Urinary bladder (tissue), 4 donors: ENCODE data around the gene GLP2R. TPM values are rescaled to one million over a fixed set of nuclear protein-coding genes. Genes with fewer than 3 reads are reported as not detected.
"Not testable (repeated sequence)": the region's sequence is repeated elsewhere in the genome, so short reads cannot be mapped to it uniquely, and the experiment has no call there.

Experiments used
- DNase-seq: peaks from one replicate; pipeline ENCODE4 v3.0.0-alpha.2; 2015; ENCODE audit errors: extremely low spot score
- H3K27ac ChIP-seq: one replicate; pipeline ENCODE4 v1.5.1; 2013; ENCODE audit warnings: low read depth, mild to moderate bottlenecking, moderate library complexity
- H3K36me3 ChIP-seq: one replicate; pipeline ENCODE4 v1.6.1; 2013; ENCODE audit warnings: mild to moderate bottlenecking, moderate library complexity; ENCODE audit not compliant: insufficient read depth
- H3K4me1 ChIP-seq: one replicate; pipeline ENCODE4 v1.6.1; 2013; ENCODE audit warnings: mild to moderate bottlenecking, moderate library complexity; ENCODE audit not compliant: insufficient read depth
- H3K4me3 ChIP-seq: one replicate; pipeline ENCODE4 v1.5.1; 2013; ENCODE audit warnings: low read depth, low read length
- WGBS: extraction: QIAGEN DNeasy Blood & Tissue Kit; methylation state at CpG from one replicate; pipeline ENCODE4 v1.1.7; 2013; 5-methylcytosine and 5-hydroxymethylcytosine counted together
- polyA plus RNA-seq: library from polyadenylated mRNA; stranded (reverse); fragments of 200-250 nt; gene quantifications from one replicate; pipeline ENCODE4 v1.2.3, GENCODE V29; 2013
- total RNA-seq: library from RNA; depleted of rRNA; stranded (reverse); fragments of >200 nt; gene quantifications from one replicate; pipeline ENCODE4 v1.2.3, GENCODE V29; 2014
- donor health status: healthy with polysubstance abuse.
- donor health status: healthy.

The GLP2R gene
- total and polyA plus RNA-seq, 2 donors: 5.5 to 10.9 TPM

GRCh38 chr17:9917131-9917530 is 91.4 kb downstream of the GLP2R start:
- 82% methylated on average over 13 of the region's 13 CpGs for WGBS
- no peak overlapping the region for H3K27ac ChIP-seq
- H3K36me3 ChIP-seq: no peaks in the 10 kb centered on the region
- DNase-seq: no peak
- no peak overlapping the region for H3K4me3 ChIP-seq
- H3K4me1 ChIP-seq: no peaks in the 10 kb centered on the region

GRCh38 chr17:9917801-9918200 is 92.1 kb downstream of the GLP2R start:
- WGBS: 87% methylated on average over 19 of the region's 19 CpGs
- no peak overlapping the region for H3K27ac ChIP-seq
- no peaks in the 10 kb centered on the region for H3K36me3 ChIP-seq
- no peak overlapping the region for H3K4me3 ChIP-seq
- no peak for DNase-seq
- no peaks in the 10 kb centered on the region for H3K4me1 ChIP-seq

- H3K27ac ChIP-seq: no peak overlapping the region
- 84% methylated on average over 8 of the region's 8 CpGs for WGBS
- no peak overlapping the region for H3K4me3 ChIP-seq
- no peaks in the 10 kb centered on the region for H3K36me3 ChIP-seq
- no peak for DNase-seq
- H3K4me1 ChIP-seq: no peaks in the 10 kb centered on the region
Observed at GRCh38 chr17:9918352-9918751, 92.6 kb downstream of the GLP2R start.

GRCh38 chr17:9918804-9919352 is 93.2 kb downstream of the GLP2R start:
- Histone ChIP-seq H3K36me3 (no peaks in the 10 kb centered on the region), H3K27ac (no peak overlapping the region), H3K4me3 (no peak overlapping the region), H3K4me1 (no peaks in the 10 kb centered on the region)
- DNase-seq: no peak
- WGBS: 89% methylated on average over 5 of the region's 5 CpGs

GRCh38 chr17:9921216-9921615 is 95.5 kb downstream of the GLP2R start:
- WGBS: 91% methylated on average over 13 of the region's 13 CpGs
- not testable (repeated sequence) for H3K27ac ChIP-seq, H3K4me3 ChIP-seq, H3K4me1 ChIP-seq, H3K36me3 ChIP-seq, DNase-seq

GRCh38 chr17:9922012-9922848 is 96.5 kb downstream of the GLP2R start:
- no peak for DNase-seq
- H3K4me3 ChIP-seq: no peak overlapping the region
- H3K36me3 ChIP-seq: no peaks in the 10 kb centered on the region
- no peaks in the 10 kb centered on the region for H3K4me1 ChIP-seq
- WGBS: 94% methylated on average over 14 of the region's 14 CpGs
- no peak overlapping the region for H3K27ac ChIP-seq

GRCh38 chr17:9924735-9925191 is 99.0 kb downstream of the GLP2R start:
- Histone ChIP-seq H3K36me3 (no peaks in the 10 kb centered on the region), H3K4me1 (no peaks in the 10 kb centered on the region), H3K27ac (no peak overlapping the region), H3K4me3 (no peak overlapping the region)
- DNase-seq: peak; percentile 76
- 20% methylated on average over 6 of the region's 6 CpGs for WGBS

GRCh38 chr17:9925457-9925856 is 99.7 kb downstream of the GLP2R start:
- no peaks in the 10 kb centered on the region for H3K4me1 ChIP-seq
- no peak overlapping the region for H3K4me3 ChIP-seq
- WGBS: 95% methylated on average over 11 of the region's 11 CpGs
- no peaks in the 10 kb centered on the region for H3K36me3 ChIP-seq
- H3K27ac ChIP-seq: no peak overlapping the region
- no peak for DNase-seq

- no peak for DNase-seq
- no peak overlapping the region for H3K4me3 ChIP-seq
- H3K36me3 ChIP-seq: no peaks in the 10 kb centered on the region
- no peaks in the 10 kb centered on the region for H3K4me1 ChIP-seq
- 88% methylated on average over 21 of the region's 21 CpGs for WGBS
- H3K27ac ChIP-seq: no peak overlapping the region
Observed at GRCh38 chr17:9926150-9926804, 100.6 kb downstream of the GLP2R start.

- H3K4me3 ChIP-seq: no peak overlapping the region
- DNase-seq: peak; percentile 61
- no peaks in the 10 kb centered on the region for H3K36me3 ChIP-seq
- 37% methylated on average over 13 of the region's 13 CpGs for WGBS
- H3K27ac ChIP-seq: no peak overlapping the region
- H3K4me1 ChIP-seq: no peaks in the 10 kb centered on the region
Observed at GRCh38 chr17:9928601-9929333, 103.0 kb downstream of the GLP2R start.

GRCh38 chr17:9929871-9930270 is 104.1 kb downstream of the GLP2R start:
- no peak overlapping the region for H3K27ac ChIP-seq
- 88% methylated on average over 8 of the region's 8 CpGs for WGBS

GRCh38 chr17:9931144-9931741 is 105.5 kb downstream of the GLP2R start:
- DNase-seq: no peak
- no peaks in the 10 kb centered on the region for H3K36me3 ChIP-seq
- no peaks in the 10 kb centered on the region for H3K4me1 ChIP-seq
- H3K27ac ChIP-seq: no peak overlapping the region
- WGBS: 77% methylated on average over 12 of the region's 12 CpGs
- H3K4me3 ChIP-seq: no peak overlapping the region

More at GRCh38 chr17:9929871-9930270, 104.1 kb downstream of the GLP2R start:
- no peak for DNase-seq
- H3K4me3 ChIP-seq: no peak overlapping the region
- no peaks in the 10 kb centered on the region for H3K36me3 ChIP-seq
- H3K4me1 ChIP-seq: no peaks in the 10 kb centered on the region

GRCh38 chr17:9932491-9932890 is 106.8 kb downstream of the GLP2R start:
- Histone ChIP-seq H3K4me3 (no peak overlapping the region), H3K36me3 (no peaks in the 10 kb centered on the region), H3K4me1 (no peaks in the 10 kb centered on the region), H3K27ac (no peak overlapping the region)
- no peak for DNase-seq
- 72% methylated on average over 2 of the region's 2 CpGs for WGBS
